GM18870 (cell line): ENCODE results near the gene SPATA13.

Experiments
- ATAC-seq: cut with Tn5 transposase; IDR thresholded peaks from one replicate; pipeline ENCODE4 v1.9.1; 2021; ENCODE audit warnings: moderate library complexity; ENCODE audit not compliant: unreplicated experiment

Gene SPATA13

DNA sequence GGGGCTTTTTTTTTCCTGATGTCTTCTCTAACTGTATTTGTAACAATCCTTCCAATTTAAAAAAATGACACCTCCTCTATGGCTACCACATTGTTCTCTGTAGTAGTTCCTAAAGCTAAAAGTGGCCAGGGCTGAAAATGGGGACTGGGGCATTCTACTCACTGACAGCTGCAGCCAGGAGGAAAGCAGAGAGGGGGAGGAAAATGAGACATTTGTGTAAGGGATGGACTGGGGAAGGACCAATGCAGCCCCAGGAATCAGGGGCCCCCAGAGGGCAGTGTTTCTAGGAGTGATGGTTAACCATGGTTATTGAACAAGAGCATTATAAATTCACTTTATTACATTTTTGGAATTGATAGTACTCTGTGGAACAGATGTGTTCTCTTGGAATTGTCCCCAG is 114.5 kb downstream of the SPATA13 start:
- ATAC-seq: no peak

DNA sequence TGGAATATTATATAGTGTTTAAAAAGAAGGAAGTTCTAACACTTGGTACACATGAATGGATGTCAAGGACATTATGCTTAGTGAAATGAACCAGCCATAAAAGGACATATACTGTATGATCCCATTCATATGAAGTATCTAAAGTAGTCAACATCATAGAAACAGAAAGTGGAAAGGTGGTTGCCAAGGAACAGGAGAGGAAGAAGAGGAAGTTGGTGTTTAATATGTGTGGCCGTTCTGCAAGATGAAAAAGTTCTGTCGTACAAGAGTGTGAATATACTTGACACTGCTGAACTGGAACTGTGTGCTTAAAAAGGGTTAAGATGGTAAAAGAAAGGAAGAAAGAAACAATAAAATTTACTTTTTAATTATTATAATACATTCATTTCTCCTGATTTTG is 115.8 kb downstream of the SPATA13 start:
- no peak for ATAC-seq

DNA sequence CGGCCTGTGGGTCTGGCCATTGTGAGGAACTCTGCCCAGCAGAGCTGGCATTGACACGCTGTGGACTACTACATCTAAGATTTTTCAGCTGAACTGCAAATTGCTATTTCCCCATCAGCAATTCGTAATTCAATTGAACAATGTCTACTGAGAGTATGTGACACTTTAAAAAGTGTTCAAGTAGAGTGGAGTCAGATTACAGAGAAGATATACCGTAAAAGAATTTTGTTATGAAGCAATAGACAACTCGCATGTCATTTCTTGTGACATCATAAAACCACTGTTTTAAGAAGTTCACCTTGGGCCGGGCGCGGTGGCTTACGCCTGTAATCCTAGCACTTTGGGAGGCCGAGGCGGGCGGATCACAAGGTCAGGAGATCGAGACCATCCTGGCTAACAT is 116.3 kb downstream of the SPATA13 start:
- ATAC-seq: no peak

DNA sequence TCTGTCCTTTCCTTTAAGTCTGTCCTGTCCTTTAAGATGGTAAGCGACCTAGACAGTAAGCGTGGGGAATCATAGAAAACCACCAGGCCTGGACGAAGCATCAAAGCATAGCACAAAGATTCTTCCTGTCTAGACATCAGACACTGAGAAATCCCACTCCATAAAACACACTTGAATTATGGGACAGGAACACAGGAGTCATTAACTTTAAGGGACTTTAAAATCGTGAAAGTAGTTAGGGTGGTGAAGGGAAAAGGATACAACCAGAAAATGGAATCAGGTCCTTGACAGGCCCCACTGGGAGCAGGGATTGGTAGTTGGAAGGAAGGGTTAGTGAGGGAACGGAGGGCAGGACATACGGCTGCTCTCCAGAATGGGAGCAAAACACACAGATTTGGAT is 117.2 kb downstream of the SPATA13 start:
- no peak for ATAC-seq

DNA sequence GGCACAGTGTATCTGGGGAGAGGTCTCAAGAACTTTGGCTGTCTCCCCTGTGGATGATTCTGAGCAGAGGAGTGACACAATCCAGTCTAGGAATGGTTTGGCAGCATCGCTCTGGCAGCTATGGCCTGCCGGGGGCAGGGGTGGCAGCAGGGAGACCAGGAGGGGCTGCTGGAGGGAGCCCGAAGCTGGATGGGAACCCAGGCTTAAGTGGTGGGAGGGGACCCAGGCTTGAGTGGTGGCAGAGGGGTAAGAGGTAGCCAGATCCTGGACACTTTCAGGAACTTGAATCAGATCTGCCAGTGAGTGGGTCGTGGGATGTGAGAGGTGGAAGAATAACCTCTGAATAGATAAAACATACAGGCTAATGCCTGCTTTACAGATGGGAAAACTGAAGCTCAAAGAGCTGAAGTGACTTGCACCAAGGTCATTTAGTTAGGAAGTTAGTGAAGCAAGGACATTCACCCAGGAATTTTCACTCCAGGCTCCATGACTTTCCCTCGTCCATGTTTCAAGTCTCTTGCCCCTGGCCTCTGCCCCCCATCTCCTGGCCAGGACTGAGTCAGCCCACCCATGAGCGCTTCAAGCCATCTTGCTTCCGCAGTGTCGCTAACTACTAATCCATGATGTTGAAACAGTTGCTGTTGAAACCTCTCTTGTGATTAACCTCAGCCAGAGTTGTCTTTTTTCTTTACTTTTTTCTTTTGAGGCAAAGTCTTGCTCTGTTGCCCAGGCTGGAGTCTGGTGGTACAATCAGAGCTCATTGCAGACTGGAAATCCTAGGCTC is 119.0 kb downstream of the SPATA13 start:
- no peak for ATAC-seq

DNA sequence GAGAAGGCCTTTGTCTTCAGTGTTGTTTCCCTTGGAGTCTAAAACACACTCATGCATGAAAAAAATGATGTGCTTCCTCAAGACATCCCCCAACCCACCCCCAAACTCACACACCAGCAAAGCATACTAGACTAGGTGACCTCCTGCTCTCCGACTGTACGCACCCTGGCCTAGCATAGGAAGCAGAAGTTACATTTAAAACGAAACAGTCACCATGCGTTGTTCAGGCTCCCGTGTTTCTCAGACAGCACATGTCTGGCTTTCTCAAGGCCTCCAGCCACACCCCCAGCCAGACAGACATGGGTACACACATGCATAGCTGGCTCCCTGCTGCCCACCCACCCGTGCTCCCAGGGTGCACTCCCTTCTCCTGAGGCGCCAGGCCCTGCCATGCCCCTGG is 120.2 kb downstream of the SPATA13 start:
- ATAC-seq: no peak

DNA sequence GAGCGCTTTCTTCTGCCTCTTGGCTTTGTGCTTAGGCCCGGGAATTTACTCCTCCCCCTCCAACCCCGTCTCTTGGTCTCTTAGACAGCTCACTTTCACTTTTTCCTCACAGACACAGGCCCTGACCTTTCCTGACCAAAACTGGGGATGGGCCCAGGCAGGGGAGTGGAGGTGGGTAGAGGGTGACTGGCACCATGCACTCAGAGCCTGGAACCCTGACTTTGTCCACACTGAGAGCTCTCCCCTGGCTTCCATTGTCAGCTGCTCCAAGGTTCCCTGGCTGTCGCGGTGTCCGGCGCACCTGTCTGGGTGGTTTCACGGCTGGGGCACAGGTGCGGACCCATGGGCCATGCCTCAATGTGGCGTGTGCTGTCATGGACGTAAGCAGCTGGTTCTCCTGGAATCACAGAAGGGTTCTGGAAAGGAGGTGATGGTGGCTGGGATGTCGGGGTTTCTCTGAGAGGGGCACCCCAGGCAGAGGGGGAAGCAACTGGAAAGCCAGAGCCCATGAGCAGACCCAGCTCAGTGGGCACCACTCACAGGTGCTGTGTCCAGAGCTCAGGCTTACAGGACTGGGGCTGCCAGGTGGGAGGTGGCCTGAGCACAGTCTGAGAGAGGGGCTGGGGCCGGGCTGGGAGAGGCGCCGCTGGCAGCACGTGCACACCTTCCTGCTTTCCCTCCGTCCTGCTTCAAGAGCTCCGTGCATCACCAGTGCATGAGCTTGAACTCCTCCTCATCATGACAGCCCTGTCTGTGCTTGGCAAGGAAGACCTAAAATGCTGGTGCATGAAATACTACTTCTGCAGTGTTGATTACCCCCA is 120.9 kb downstream of the SPATA13 start:
- ATAC-seq: no peak

DNA sequence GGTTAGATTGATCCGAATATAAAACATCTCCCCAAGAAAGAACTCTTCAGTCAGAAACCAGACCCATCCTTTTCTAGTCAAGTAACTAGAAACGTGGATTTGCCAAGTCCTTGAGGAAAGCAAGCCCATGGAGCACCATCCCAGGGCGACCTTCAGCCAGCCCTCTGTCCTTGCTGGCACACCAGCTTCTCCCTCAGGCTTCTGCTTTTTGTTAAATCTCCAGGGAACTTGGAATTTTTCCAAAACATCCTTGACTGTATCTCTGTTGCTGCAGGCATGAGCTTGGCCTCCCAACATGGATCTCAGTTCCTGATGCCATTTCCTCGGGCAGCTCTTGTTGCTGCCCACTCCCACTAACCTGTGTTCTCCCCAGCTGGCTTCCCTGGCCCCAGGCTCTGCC is 121.7 kb downstream of the SPATA13 start:
- no peak for ATAC-seq

DNA sequence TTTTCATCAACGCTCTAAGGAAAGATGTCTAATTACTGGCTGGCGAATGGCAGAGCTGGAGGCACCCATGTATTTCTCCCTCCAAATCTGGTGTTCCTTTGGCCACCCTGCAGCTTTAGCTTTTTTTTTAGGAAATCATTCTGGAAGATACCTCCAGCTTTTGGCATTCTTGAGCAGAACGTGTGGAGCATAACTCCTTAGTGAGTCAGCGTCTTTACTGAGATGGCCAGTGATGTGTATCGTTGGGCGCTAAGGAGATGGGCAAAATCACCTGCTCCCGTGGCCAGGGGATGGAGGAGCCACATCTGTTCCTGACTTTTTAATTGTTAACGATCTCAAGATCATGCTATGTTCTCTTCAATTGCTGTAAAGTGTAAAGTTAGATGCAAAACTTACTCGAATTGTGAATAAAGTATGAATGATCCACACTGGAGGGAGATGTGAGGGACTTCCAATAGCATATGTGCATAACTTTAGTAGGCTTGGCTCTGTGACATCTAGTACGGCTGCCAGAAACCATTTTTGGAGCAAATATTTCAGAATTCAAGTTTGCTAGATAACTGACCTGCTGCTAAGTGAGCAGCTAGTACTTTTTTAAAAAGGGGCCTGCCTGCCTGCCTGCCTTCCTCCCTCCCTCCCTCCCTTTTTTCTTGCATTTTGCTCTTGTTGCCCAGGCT is 124.5 kb downstream of the SPATA13 start:
- no peak for ATAC-seq

DNA sequence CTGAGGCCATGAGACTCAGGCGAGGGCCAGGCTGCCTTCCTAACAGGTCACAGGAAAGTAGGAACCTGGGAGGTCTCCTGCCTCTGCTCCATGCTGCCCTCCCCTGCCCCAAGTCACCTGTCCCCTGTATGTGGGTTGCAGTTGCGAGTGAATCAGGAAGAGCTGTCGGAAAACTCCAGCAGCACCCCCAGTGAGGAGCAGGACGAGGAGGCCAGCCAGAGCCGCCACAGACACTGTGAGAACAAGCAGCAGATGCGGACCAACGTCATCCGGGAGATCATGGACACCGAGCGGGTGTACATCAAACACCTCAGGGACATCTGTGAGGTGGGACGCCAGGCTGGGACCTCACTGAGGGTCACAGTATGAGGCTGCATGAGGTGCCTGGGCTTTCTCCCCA is 126.1 kb downstream of the SPATA13 start:
- no peak for ATAC-seq

DNA sequence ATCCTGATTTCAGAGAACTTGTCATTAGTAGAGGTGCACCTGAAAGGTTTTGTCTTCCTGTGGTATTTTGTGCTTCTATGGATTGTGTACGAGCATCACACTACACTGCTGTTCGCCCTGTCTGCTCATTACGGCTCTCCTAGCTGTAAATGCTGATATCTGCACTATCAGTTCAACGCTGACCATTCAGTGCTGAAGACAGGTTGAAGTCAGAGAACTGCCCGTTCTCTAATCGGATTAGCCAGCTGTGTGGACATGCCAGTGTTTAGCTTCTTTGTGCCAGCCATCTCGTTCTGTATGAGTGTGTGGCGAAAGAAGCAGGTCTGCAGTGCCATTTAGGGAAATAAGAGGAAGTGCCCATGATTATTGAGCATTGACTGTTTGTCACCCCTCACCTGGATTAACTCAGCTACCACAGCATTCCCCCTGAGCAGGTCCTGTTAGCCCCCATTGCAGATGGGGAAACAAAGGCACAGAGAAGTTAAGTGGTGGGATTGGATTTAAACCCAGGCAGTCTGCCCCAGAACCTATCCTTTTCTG is 127.3 kb downstream of the SPATA13 start:
- no peak for ATAC-seq

DNA sequence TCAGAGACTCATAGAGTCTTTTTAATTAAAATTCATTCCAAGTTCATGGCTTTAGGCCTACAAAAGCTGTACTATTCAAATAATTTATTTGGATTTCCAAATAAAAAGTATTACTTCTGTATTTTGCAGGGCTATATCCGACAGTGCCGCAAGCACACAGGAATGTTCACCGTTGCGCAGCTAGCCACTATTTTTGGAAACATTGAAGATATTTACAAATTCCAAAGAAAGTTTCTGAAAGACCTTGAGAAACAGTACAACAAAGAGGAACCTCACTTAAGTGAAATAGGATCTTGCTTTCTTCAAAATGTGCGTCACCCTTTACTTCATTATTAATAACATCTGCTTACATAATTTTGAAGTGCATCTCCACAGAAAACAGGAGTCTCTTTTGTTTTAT is 128.3 kb downstream of the SPATA13 start:
- ATAC-seq: no peak

DNA sequence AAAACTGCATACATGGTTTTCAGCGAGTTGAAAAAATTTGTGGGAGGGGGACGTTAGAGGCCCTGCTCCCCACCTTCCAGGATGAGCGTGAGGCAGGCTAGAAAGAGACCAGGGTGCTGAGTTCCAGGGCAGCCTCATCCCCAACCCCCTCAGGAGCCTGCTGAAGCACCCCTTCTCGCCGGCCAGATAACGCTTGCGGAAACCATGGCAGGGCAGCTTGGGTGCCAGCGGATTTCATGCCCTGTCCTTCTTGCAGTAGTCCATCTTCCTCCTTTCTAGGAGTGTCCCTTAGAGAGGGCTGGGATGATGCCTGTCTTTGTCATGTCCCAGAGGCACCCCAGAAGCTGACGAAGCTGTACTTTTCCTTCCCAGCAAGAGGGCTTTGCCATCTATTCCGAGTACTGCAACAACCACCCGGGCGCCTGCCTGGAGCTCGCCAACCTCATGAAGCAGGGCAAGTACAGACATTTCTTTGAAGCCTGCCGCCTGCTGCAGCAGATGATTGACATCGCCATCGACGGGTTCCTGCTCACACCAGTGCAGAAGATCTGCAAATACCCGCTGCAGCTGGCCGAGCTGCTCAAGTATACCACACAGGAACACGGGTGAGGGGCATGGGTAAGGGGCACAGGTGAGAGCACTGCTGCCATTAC is 129.9 kb downstream of the SPATA13 start:
- ATAC-seq: no peak

DNA sequence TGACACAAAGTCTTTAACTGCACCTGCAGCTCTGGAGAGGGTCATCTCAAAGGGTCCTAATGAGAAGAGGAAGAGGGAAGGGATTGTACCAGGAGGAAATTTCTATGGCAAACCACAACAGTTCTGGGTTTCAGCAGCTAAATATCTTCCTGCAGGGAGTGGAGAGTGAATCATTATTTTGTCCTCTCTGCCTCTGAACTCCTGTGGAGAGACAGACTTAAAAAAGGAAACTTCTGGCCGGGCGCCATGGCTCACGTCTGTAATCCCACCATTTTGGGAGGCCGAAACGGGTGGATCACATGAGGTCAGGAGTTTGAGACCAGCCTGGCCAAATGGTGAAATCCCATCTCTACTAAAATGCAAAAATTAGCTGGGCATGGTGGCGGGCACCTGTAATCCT is 132.0 kb downstream of the SPATA13 start:
- ATAC-seq: no peak

DNA sequence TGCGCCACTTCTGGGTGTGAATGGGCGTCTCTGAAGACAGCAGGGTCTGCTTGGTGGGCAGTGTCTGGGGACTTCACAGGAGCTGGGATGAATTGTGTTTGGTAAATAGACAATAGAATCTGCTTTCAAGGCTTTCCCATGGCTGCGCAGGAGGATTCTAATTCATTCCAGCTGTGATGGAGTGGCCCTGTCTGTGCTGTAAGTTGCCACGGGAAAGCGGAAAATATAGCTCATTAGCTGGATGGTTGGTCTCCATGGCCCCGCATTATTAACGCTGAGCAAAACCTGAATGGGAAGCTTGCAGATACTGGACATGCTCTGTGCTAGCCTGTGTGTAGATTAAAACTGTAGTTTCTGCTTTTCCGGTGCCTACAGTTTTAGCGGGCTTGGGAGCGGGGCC is 133.2 kb downstream of the SPATA13 start:
- ATAC-seq: no peak

DNA sequence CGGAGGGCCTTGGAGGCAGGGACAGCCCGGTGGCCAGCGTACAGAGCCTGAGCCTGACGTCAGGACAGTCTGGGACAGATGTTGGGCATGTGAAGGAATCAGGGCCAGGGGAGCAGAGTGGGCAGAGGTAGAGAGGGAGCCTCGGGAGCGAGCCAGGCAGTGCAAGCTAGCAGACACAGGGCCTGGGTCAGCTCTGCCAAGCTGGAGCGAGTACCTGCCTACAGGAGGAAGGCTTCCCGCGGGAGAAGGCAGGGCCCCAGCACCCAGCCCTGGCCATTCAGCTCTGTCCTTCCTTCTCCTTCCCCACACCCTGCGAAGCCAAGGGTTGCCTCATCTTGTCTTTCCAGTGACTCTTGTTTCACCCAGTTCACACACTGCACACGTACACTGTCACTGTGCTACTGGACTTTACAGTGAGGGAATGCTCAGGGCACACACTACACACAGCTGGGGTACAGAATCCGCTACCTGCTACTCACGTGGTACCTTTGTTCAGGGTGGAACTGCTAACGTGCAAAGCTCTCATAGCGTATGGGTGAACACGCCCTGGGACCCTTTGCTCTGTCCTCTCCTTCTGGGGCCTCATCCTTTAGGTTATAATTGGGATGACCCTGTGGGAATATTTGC is 139.1 kb downstream of the SPATA13 start:
- ATAC-seq: no peak

DNA sequence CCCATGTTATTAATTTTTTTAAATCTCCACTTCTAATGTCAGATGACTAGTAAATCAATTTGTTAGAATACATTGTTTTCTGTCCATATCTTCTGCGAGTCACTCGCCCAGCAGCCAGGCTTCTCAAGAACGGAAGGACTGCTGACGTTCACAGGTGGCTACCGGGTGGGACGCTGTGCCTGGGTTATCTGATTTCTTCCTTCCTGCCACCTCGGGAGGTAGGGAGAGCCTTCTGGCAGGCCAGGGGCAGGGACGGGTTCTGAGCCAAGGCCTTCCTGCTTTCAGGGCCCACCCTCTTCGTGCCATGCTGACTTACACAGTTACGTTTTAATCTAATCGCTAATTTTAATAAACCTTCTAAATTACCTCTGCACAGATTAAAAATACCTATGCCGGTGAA is 140.9 kb downstream of the SPATA13 start:
- no peak for ATAC-seq

DNA sequence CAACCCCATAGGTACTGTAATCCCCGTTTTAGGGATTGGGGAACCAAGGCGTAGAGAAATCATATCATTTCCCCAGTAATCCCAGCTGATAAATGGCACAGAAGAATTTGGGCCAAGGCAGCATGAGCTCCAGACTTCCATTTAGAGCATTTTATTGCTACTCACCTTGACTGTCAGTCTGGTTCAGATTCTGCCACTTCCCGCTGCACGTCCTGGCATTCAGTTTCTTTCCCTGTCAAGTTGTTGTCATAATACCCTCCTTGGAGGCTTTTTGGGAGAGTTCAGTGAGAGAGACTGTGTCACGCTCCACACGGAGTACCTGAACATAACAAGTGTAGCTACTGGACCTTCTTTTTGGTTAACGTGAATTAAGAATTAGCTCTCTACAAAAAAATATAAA is 141.4 kb downstream of the SPATA13 start:
- no peak for ATAC-seq

DNA sequence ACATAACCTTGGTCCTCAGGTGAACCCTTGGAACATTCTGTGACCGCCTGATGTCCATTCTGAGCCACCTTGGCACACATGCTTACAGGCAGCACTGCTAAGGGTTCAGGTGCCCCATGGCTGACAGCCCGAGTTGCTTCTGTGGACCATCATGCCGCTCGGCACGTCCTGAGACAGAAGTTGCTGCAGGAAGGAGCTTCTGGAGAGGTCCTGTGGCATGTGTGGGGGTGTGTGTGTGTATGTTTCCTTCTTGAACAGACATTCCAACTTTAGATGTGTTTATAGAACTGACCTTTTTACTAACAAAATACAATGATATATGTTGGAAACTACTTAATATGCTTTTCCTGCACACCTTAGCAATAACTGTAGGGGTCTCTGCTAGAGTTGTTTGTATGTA is 144.1 kb downstream of the SPATA13 start:
- no peak for ATAC-seq

DNA sequence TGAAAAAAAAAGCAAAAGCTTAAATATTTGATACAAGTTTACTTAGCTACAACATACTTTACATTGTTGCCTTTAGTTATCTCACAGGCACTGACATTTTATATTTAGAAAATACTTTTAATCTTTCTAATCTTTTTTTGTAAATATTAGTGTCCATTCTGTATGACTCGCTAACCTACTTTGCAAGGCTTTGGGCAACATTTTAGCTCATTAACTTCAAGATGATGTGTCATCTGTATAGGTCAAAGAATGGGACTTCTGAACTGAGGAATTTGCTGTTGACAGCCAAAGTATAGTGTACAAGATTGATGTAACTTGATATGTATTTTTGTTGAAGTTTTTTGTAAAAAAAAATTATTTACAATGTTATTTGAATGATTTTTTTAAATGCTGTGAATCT is 146.1 kb downstream of the SPATA13 start:
- no peak for ATAC-seq
